Spleen (tissue), 11 donors: ENCODE data around the gene SRRT. TPM values are rescaled to one million over a fixed set of nuclear protein-coding genes. Genes with fewer than 3 reads are reported as not detected.
A peak's percentile ranks its signal among the peaks of the same experiment; 100 is the strongest.

ENCODE experiments used
- DNase-seq: peaks from one replicate; pipeline ENCODE4 v3.0.0-alpha.2; 2020
- H3K27ac ChIP-seq, 8 donors: fragments of 200-600 bp; sonication (generic) in 7 of 8; 1 replicate in 4 of 8; 2 replicates in 4 of 8; pipeline versions ENCODE4 v1.5.0 to v1.8.0; 2016 to 2021; ENCODE audit warnings: inconsistent platforms in 4 of 8, mild to moderate bottlenecking in 4 of 8, moderate library complexity in 1 of 8
- H3K27me3 ChIP-seq, 7 donors: fragments of 200-600 bp; sonication (generic) in 6 of 7; replicated peaks in 1 of 7; 1 replicate in 4 of 7; 2 replicates in 3 of 7; pipeline versions ENCODE4 v1.5.0 to v1.8.0; 2016 to 2021; ENCODE audit warnings: inconsistent platforms in 3 of 7, mild to moderate bottlenecking in 1 of 7
- H3K36me3 ChIP-seq, 6 donors: fragments of 200-600 bp; sonication (generic) in 5 of 6; 1 replicate in 4 of 6; 2 replicates in 2 of 6; pipeline versions ENCODE4 v1.5.0 to v1.8.0; 2016 to 2021; ENCODE audit warnings: inconsistent platforms in 2 of 6
- H3K4me1 ChIP-seq, 6 donors: fragments of 200-600 bp; sonication (generic) in 5 of 6; 1 replicate in 3 of 6; 2 replicates in 3 of 6; pipeline versions ENCODE4 v1.5.0 to v1.8.0; 2016 to 2021; ENCODE audit warnings: inconsistent platforms in 3 of 6
- H3K4me3 ChIP-seq, 8 donors: fragments of 200-600 bp; sonication (generic) in 7 of 8; 1 replicate in 4 of 8; 2 replicates in 4 of 8; pipeline versions ENCODE4 v1.5.0 to v1.8.0; 2016 to 2021; ENCODE audit warnings: inconsistent platforms in 4 of 8, mild to moderate bottlenecking in 4 of 8, moderate library complexity in 2 of 8
- H3K9me3 ChIP-seq, 8 donors: fragments of 200-600 bp; sonication (generic) in 7 of 8; 1 replicate in 4 of 8; 2 replicates in 4 of 8; pipeline versions ENCODE4 v1.5.0 to v1.8.0; 2016 to 2021; ENCODE audit warnings: inconsistent platforms in 4 of 8
- CTCF ChIP-seq, 11 experiments: fragments of 200-600 bp in 7 of 11; fragments of 450-650 bp in 4 of 11; sonication (generic) in 4 of 11; IDR thresholded peaks in 8 of 11; conservative IDR thresholded peaks in 3 of 11; 1 replicate in 7 of 11; 2 replicates in 4 of 11; pipeline versions ENCODE4 v1.4.0 to v1.8.0; 2016 to 2021; ENCODE audit warnings: antibody characterized with exemption in 11 of 11, inconsistent platforms in 4 of 11, mild to moderate bottlenecking in 1 of 11
- POLR2A ChIP-seq, 3 donors: fragments of 450-650 bp; IDR thresholded peaks; one replicate each; pipeline ENCODE4 v1.5.1; 2017; ENCODE audit warnings: antibody characterized with exemption in 3 of 3, mild to moderate bottlenecking in 1 of 3
- POLR2AphosphoS5 ChIP-seq, 3 donors: sonication (generic); formaldehyde crosslinking; IDR thresholded peaks; one replicate each; pipeline ENCODE4 v1.5.1; 2017; ENCODE audit warnings: antibody characterized with exemption in 3 of 3
- WGBS, 5 donors: extraction: QIAGEN DNeasy Blood & Tissue Kit in 3 of 5; methylation state at CpG; one replicate each; pipeline versions ENCODE4 v1.1.5 to v1.1.7; 2013 to 2018; 5-methylcytosine and 5-hydroxymethylcytosine counted together
- intact Hi-C: fragments of 100-400 bp; cut with DNase I; formaldehyde crosslinking; loops from one replicate; pipeline ENCODE4 v1.15.0; 2023; ENCODE audit warnings: low total_unique reads
- polyA plus RNA-seq, 3 donors: library from polyadenylated mRNA; stranded (reverse); fragments of 200-250 nt; gene quantifications; one replicate each; pipeline ENCODE4 v1.2.1, GENCODE V29; 2013
- total RNA-seq, 7 donors: library from RNA; depleted of rRNA in 3 of 7; stranded (reverse); fragments of >200 nt in 3 of 7; fragmentation: NEBNext Ultra II Directional in 4 of 7; extraction: Animal tissue kit (Norgen Biotek cat#: 25700) in 4 of 7; gene quantifications; one replicate each; pipeline versions ENCODE4 v1.1.0 to v1.2.1, GENCODE V29; 2016 to 2021
- donor health status: healthy with polysubstance abuse.
- donor health status: DM: no; HTN: no; CAD: no; lungs with moderate emphysema.
- donor health status: DM: no; HTN: no; CAD: no.
- donor health status: Bipolar disorder and iron deficiency.
- donor health status: healthy.
- donor health status: DM: no; HTN: no; CAD: no.
- donor health status: DM: yes; HTN: yes; CAD: no.

SRRT gene
- total and polyA plus RNA-seq, 10 donors = 54.7 to 160 (median 98.5) TPM

- intact Hi-C loops = no loop called here
- Histone ChIP-seq H3K27me3 (peaks cover 0 to 68% (median 20%) of the 10 kb centered on the region in 7 donors), H3K9me3 (no peaks in the 10 kb centered on the region), H3K36me3 (peaks cover 0 to 26% (median 17%) of the 10 kb centered on the region in 6 donors), H3K4me1 (peaks cover 2 to 85% (median 55%) of the 10 kb centered on the region in 6 donors), H3K27ac (peak overlapping the region in 7 of 8 donors; percentile 35 to 87 (median 82)), H3K4me3 (peak overlapping the region; percentile 45 to 80 (median 60))
- DNase-seq = no peak
- TF ChIP-seq POLR2AphosphoS5 (IDR thresholded peaks at IDR 0.05) (no peak), CTCF (IDR thresholded peaks at IDR 0.05 in 8 of 11, conservative IDR thresholded peaks at IDR 0.05 in 3 of 11) (no peak), POLR2A (IDR thresholded peaks at IDR 0.05) (no peak)
- 2 to 7% (median 3%) methylated on average over 24 to 71 of the region's 71 CpGs for WGBS, 5 donors
These were observed 48.2 kb upstream of the SRRT start for GRCh38 chr7:100826514-100827329.

GRCh38 chr7:100827330-100828226, 47.3 kb upstream of the SRRT start, which contains the start of gene EPHB4:
Gene EPHB4 (minus strand): TSS chr7:100827523. CDS start chr7:100827030, 493 bp downstream.
- H3K9me3 ChIP-seq = no peaks in the 10 kb centered on the region
- peak within 1 kb of the TSS; percentile 35 to 87 (median 76) for H3K27ac ChIP-seq
- peak within 1 kb of the TSS; percentile 45 to 80 (median 60) for H3K4me3 ChIP-seq
- intact Hi-C loops = no loop called here
- 1 to 2% (median 1%) methylated on average over 48 to 80 of the region's 80 CpGs for WGBS, 5 donors
- TF ChIP-seq POLR2A (IDR thresholded peaks at IDR 0.05) = no peak
- TF ChIP-seq CTCF (IDR thresholded peaks at IDR 0.05 in 8 of 11, conservative IDR thresholded peaks at IDR 0.05 in 3 of 11) = peak in 2 of 11 experiments; percentile 7 to 8
- TF ChIP-seq POLR2AphosphoS5 (IDR thresholded peaks at IDR 0.05) = peak; percentile 24 to 64 (median 61)
- H3K4me1 ChIP-seq = peaks cover 2 to 77% (median 51%) of the 10 kb centered on the region in 6 donors
- DNase-seq = peak; percentile 87
- H3K36me3 ChIP-seq = peaks cover 0 to 18% (median 9%) of the 10 kb centered on the region in 6 donors
- H3K27me3 ChIP-seq = peaks cover 0 to 68% (median 20%) of the 10 kb centered on the region in 7 donors

GRCh38 chr7:100829150-100829716, 45.7 kb upstream of the SRRT start:
- Histone ChIP-seq H3K27me3 (peaks cover 0 to 57% (median 20%) of the 10 kb centered on the region in 7 donors), H3K4me3 (peak overlapping the region in 4 of 8 donors; percentile 59 to 80 (median 64)), H3K9me3 (no peaks in the 10 kb centered on the region), H3K27ac (peak overlapping the region in 6 of 8 donors; percentile 19 to 87 (median 82)), H3K36me3 (peaks cover 0 to 1% (median 0%) of the 10 kb centered on the region in 6 donors), H3K4me1 (peaks cover 2 to 60% (median 40%) of the 10 kb centered on the region in 6 donors)
- intact Hi-C loops = no loop called here
- TF ChIP-seq POLR2AphosphoS5 (IDR thresholded peaks at IDR 0.05) (peak; percentile 84 to 88 (median 85)), CTCF (IDR thresholded peaks at IDR 0.05 in 8 of 11, conservative IDR thresholded peaks at IDR 0.05 in 3 of 11) (no peak), POLR2A (IDR thresholded peaks at IDR 0.05) (no peak)
- DNase-seq = peak; percentile 82
- 30 to 46% (median 36%) methylated on average over 15 to 20 of the region's 20 CpGs for WGBS, 5 donors
